AG09319 (cell line): ENCODE measurements around the gene PRORP.

Source experiments
- DNase-seq: peaks from one replicate; pipeline ENCODE4 v3.0.0-alpha.2; 2010; ENCODE audit warnings: low read depth; ENCODE audit errors: extremely low read depth
- TF ChIP-seq, protein P1 (sequence below): IDR thresholded peaks from 2 replicates; pipeline ENCODE4 v1.5.1; 2011; ENCODE audit warnings: low read depth, mild to moderate bottlenecking, inconsistent platforms, low read length, moderate library complexity

PRORP gene

GRCh38 chr14:35167496-35167895 is 45.1 kb downstream of the PRORP start:
- TF ChIP-seq, protein P1, sequence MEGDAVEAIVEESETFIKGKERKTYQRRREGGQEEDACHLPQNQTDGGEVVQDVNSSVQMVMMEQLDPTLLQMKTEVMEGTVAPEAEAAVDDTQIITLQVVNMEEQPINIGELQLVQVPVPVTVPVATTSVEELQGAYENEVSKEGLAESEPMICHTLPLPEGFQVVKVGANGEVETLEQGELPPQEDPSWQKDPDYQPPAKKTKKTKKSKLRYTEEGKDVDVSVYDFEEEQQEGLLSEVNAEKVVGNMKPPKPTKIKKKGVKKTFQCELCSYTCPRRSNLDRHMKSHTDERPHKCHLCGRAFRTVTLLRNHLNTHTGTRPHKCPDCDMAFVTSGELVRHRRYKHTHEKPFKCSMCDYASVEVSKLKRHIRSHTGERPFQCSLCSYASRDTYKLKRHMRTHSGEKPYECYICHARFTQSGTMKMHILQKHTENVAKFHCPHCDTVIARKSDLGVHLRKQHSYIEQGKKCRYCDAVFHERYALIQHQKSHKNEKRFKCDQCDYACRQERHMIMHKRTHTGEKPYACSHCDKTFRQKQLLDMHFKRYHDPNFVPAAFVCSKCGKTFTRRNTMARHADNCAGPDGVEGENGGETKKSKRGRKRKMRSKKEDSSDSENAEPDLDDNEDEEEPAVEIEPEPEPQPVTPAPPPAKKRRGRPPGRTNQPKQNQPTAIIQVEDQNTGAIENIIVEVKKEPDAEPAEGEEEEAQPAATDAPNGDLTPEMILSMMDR, result no peak
- no peak for DNase-seq
